GM19025 (cell line): ENCODE data around the gene SH3RF2.
"Not testable (repeated sequence)": the region's sequence is repeated elsewhere in the genome, so short reads cannot be mapped to it uniquely, and the experiment has no call there.

Experiments
- ATAC-seq: cut with Tn5 transposase; IDR thresholded peaks from one replicate; pipeline ENCODE4 v1.9.1; 2021; ENCODE audit warnings: mild to moderate bottlenecking, low read depth, moderate library complexity; ENCODE audit not compliant: unreplicated experiment

Gene SH3RF2

DNA sequence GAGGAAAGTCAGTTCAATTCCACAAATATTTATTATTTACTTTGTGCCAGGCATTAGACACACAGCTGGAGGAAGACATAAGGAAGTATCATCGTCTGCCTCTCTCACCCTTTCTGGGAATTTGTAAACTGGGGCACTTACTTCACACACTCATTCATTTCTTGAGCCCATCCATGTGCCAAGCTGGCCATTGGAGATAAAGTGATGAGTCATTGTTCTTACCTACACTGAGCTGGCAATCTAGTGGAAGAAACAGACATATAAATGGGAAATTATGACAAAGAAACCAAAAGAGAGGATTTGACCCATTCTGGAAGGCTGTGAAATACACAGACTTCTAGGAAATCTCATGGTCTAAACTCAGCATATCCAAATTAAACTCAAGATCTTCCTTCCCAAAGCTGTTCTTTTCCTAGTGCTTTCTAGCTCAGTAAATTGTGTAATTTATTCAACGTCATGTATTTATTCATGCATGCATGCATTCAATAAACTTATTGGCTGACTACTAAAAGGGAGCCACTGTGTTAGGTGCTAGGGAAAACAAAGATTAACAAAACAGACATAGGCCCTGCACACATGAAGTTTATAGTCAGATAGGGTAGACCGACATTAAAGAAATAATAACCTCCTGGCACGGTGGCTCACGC lies 65.3 kb downstream of the SH3RF2 start:
- ATAC-seq, result no peak

DNA sequence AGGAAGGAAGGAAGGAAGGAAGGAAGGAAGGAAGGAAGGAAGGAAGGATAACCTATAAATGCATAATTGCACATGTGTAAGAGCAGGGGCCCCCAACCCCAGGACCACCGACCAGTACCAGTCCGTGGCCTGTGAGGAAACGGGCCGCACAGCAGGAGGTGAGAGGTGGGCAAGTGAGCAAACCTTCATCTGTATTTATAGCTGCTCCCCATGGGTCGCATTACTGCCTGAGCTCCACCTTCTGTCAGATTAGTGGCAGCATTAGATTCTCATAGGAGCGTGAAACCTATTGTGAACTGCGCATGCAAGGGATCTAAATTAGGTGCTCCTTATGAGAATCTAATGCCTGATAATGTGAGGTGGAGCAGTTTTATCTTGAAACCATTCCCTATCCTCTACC lies 66.1 kb downstream of the SH3RF2 start:
- no peak for ATAC-seq

DNA sequence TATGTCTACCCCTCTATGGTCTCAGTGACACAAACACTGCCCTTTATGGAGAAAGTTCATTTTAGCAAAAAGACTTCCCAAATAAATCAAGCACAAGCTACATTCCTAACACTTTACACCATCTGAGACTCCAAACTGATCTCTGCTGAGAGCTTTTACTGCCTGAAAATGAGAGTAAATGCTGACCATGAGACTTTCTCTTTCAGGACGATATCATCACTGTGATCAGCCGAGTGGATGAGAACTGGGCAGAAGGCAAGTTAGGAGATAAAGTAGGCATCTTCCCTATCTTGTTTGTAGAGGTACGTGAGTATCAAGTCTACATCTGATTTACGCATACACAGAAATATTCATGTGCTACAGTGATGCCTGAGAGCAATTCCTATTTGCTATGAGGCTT lies 67.5 kb downstream of the SH3RF2 start:
- ATAC-seq, result no peak

DNA sequence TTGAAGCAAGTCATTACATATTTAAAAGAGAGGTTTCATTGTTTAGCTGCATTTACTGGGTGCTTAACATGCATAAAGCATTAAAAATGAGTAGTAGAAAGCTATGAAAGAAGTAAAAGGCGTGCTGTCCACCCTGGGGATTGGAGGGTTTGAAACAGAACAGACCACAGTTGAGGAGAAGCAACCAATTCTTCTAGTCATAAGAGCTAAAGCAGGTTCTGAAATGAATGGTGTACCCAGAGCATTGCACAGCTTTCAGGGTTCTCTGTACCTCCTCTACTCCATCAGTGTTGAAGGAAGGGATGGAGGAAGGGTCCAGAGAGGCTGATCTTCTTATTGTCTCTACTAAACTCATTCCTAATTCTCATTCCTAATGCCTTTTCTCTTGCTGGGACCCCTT lies 68.9 kb downstream of the SH3RF2 start:
- ATAC-seq, result no peak

DNA sequence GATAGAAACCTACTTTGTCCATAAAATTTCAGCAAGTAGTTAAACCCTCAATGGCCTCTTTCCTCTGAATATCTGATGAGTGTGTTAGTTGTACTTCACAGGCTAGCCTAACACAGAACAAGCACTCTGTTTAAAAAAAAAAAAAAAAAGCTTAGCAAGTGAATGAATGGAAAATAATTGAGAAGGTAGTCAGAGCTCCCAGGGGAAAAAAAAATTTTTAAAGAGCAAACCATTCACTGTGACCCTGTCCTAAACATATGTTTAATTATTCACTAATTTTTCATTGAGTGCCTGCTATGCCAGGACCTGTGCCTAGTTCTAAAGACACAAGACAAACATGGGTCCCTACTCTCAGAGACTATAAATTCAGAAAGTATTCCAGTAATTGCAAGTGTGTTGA lies 69.3 kb downstream of the SH3RF2 start:
- no peak for ATAC-seq

DNA sequence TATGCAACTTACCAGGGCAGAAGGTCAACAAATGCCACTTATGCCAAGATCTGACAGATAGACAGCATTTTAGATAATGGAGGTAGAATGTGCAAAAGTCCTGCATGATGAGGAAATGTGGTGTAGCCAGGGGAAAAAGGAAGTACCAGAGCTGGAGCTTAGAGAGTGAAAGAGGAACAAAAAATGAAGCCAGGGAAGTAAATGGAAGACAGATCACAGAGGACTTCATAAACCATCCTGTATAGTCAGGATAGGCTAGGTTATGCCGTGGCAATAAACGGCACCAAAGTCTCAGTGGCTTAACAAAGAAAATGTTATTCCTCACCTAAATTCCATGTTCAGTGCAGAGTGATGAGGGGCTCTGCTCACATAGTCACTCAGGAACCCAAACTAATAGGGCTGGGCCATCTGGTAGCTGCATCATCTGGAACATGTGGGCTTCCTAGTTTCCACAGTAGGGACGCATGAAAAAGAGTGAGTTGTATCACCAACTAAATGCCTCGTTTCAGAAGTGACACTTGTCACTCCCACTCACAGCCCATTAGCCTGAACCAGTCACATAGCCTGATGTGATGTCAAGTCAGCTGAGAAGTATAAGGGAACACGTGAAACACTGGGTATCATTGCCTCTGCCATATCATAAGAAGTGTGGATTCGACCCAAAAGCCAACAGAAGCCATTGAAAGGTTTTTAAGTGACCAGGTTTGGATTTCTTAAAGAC lies 70.3 kb downstream of the SH3RF2 start:
- no peak for ATAC-seq

DNA sequence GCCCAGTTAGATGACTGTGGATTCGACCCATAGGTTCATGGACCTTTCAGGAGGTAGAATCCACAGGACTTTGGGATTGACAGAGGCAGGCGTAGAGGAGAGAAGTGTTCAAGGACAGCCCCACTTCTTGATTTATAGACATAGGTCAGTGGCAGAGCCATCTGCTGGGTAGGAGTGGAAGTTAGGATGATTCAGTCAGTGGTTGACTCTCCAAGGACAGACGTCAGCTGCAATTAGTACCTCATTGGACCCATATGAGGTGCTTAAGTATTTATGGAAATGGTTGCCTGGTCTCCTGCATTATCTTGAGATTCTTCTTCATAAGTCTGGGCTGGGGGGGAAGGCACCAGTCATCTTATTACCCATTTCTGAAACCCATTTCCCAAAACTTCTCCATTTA lies 70.9 kb downstream of the SH3RF2 start:
- ATAC-seq, result no peak

DNA sequence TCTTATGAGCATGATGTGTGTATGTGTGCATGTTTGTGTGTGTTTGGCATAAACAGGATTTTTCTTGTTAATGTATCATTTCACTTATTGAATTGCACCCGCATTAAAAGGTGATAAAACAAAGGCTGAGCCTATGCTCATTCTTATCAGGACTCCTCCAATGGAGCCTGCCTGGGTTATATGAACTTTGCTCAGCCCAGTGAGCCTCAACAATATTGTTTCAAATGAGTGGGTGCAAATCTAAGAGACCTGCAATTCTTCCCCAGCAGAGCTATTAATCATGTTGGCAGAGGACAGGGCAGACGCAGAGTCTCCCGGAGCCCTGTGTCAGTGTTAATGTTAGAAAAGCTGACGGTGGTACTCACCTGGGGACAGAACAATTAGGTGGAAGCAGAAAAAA lies 71.6 kb downstream of the SH3RF2 start:
- no peak for ATAC-seq

DNA sequence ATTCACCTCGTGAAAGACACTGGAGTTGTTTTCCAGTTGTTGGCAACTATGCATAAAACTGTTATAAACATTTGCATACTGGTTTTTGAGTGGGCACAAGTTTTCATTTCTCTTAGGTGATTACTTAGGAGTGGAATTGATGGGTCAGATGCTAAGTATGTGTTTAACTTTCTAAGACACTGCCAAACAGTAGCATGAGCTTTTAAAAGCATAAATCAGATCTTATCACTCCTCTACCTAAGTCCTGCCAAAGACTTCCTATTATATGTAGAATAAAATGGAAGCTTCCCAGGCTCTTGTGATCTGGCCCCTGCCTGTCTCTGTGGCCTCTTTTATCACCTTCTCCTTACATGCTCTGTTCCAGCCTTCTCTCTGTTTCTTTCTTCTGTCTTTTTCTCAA lies 72.6 kb downstream of the SH3RF2 start:
- ATAC-seq, result no peak

DNA sequence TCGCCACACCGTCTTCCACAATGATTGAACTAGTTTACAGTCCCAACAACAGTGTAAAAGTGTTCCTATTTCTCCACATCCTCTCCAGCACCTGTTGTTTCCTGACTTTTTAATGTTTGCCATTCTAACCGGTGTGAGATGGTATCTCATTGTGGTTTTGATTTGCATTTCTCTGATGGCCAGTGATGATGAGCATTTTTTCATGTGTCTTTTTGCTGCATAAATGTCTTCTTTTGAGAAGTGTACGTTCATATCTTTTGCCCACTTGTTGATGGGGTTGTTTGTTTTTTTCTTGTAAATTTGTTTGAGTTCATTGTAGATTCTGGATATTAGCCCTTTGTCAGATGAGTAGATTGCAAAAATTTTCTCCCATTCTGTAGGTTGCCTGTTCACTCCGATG lies 74.1 kb downstream of the SH3RF2 start:
- ATAC-seq, result not testable (repeated sequence)

DNA sequence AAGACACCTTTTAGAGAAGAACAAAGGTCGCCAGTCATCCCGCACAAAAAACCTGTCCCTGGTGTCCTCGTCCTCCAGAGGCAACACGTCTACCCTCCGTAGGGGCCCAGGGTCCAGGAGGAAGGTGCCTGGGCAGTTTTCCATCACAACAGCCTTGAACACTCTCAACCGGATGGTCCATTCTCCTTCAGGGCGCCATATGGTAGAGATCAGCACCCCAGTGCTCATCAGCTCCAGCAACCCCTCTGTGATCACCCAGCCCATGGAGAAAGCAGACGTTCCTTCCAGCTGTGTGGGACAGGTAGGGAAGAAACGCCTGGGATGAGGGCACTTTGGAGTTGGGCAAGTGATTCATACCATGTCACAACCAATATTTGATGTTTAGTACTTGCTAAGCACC lies 77.4 kb downstream of the SH3RF2 start:
- no peak for ATAC-seq

DNA sequence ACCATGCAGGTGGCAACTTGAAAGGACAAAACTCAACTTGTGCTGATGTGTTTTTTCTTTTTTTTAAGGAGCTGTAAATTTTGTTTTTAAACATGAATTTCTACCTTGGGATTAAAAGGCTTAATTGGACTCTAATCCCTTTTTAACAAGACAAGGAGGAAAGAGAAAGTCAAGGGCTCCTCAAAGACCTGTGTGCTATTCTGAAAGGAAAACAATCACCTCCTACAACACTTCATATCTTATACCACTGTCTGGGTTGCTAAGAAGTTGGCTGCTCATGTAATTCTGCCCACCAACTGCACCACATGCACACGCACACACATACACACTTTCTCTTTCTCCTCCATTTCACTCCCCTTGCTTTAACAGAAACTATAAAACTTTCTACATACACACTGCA lies 78.6 kb downstream of the SH3RF2 start:
- ATAC-seq, result no peak

DNA sequence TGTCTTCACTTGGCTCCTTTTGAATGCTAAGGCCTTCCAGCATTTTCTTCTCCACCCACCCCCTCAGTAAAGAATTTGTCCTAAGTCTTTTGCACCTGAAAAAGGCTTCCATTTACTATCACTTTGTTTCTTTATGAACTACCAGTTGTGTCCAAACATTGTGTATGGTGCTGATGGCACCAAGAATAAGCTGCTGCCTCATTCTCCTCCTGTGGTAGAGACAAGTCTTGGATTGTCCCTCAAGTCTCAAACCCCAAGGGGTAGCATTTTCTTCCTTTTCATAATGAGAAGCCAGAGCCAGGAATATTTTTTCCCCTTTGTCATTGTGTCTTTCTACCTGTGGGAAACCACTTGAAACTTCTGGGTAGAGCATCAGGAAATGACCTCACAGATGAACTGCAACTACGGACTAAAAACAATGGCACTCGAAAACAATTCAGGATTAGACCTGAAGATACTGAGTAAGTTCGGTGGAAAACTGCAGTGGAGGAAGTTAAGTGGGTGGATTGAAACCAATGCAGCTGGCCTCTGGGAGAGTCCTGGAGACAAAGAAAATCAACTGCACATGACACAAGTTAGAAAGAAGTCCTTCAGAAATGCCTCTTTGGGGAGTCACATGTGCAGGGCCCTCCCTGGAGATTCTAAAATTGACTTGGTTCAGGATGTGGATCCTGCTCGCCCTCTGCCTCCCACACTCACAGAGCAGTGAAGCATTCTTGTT lies 80.5 kb downstream of the SH3RF2 start:
- ATAC-seq, result no peak

DNA sequence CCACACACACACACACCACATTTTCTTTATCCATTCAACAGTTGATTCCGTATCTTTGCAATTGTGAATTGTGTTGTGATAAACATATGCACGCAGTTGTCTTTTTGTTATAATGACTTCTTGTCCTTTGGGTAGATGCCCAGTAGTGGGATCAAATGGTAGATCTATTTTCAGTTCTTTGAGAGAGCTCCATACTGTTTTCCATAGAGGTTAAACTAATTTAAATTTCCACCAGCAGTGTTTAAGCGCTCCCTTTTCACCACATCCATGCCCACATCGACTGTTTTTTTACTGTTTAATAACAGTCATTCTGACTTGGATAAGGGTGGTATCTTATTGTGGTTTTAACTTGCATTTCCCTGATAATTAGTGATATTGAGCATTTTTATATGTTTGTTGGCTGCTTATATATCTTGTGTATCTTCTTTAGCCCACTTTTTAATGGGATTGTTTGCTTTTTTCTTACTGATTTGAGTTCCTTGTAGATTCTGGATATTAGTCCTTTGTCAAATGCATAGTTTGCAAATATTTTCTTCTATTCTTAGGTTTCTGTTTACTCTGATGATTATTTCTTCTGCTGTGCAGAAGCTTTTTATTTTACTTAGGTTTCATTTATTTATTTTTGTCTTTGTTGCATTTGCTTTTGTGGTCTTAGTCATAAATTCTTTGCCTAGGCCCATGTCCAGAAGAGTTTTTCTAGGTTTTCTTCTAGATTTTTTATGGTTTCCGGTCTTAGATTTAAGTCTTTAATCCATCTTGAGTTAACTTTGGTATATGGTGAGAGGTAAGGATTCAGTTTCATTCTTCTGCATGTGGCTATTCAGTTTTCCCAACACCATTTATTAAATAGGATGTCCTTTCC lies 82.4 kb downstream of the SH3RF2 start:
- ATAC-seq, result no peak

DNA sequence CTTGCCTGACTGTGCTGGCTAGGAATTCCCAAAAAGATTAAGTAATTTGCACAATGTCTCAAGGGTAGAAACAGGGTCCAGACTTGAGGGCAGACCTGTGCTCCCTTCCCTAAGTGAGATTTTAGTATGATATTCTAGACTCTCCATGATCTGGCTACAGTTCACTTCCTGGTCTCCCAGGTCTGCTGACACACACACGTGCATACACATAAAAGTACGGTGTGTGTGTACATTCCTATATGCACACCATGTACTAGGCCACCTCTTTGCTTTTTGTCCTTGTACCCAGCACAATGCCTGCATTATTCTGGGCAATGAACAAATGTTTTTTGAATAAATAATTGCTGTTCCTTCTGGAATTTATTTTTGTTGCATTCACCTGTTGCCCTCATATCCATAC lies 83.7 kb downstream of the SH3RF2 start:
- ATAC-seq, result no peak

DNA sequence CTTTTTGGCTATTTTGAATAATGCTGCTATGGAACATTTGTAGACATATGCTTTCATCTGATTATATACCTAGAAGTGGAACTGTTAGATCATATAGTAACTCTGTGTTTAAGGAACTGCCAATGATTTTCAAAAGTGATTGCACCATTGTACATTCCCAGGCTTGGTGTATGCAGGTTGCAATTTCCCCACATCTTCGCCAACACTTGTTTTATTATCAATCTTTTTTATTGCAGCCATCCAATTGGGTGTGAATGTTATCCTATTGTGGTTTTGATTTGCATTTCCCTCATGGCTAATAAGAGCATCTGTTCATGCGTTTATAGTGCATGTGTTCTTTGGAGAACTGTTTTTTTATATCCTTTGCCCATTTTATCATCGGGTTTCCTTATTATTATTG lies 87.7 kb downstream of the SH3RF2 start:
- ATAC-seq, result no peak

DNA sequence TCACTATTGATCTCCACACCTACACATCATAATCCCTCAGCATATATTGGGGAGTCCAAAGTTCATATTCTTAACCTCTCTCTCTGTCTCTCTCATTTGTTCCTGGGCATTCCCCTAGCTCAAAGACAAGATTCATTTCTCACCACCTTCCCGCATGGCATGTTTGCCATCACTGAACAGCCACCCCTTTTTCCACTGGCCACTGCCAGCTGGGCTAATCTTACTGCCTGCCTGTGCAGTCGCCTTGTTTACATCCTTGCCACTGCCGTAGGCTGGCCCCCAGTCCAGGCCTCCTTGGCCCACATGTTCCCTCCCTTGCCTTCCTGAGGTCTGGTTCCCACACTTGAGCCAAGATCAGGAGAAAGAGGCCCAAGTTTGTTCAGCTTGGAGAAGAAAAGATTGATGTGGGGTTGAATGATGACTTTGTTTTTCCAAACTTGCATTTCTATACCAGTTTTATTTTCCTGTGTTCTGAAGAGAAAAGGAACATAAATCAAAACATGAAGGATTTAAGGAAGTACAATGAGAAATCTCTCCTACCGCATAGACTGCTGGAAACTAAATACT lies 88.8 kb downstream of the SH3RF2 start:
- ATAC-seq, result no peak

DNA sequence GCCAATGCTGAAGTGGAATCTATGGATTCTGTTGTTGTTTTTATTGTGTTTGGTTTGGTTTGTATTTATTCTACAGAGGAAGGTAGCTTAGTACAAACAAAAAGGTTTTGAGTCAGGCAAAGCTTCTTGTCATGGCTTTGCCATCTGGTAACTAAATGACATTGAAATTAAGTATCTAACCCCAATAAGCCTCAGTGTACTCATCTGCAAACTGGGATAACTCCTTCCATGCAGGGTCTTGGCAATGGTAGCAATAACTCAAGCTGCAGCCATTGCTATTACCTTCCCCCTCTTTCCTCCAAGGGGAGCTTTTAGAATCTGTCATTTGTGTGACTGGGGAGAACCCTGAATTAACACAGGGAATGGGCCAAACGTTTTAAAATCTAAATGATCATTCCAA lies 89.3 kb downstream of the SH3RF2 start:
- no peak for ATAC-seq

DNA sequence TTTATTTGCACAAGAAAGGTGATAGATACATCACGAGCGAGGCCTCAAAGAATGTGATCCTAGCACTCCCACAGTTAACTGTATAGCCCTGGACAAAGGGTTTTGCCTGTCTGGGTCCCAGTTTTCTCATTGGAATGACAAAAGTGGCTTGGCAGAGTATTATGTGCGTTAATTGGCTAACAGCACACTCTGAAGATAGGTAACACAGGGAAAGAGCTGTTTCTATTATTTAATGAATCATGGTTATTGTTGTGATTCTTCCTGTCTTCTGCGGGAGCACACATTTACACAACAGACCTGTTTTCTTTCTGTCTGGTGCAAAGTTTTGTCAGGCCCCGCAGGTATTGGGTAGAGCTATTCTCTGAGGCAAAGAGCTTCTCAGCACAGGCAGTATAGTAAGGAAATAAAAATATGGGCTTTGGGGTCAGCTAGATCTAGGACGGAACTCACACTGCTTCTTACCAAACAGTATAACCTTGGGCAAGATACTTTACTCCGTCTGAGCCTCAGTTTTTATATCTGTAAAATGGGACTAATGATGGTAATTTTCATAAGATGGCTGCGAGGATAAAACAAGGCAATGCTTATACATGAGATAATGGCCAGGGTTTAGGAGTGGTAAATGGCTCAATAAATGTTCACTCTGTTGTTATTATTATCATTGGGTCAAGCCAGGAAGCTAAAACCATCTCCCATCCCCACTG lies 90.1 kb downstream of the SH3RF2 start:
- ATAC-seq, result no peak

DNA sequence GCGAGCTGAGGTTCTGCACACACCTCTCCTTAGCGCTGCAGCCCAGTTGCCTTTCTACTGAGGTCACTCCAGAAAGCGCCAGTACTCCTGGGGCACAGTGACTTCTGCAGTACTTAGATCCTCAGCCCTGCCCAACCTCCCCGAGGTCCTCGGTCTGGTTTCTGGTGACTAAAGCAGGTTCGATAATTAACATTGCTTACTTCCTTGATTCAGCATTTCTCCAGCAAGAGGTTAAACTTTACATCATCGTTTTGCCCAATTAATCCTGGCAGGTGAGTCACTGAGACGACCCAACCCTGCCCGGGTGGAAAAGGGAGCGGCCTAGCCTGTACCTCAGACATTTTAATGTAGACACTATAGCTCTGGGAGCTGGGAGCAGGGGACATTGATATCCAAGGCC lies 91.4 kb downstream of the SH3RF2 start:
- ATAC-seq, result no peak
